ENCODE data around the gene LRRC56. TPM values are rescaled to one million over a fixed set of nuclear protein-coding genes. Genes with fewer than 3 reads are reported as not detected.

Gene LRRC56
- polyA plus RNA-seq, 1 donor (not counting 4 experiments of a cell fraction or from before 2014, with no cell fraction given), result 0.28 TPM

GRCh38 chr11:586376-587316, 49.3 kb downstream of the LRRC56 start:
- Histone ChIP-seq H3K79me2 (ENCODE audit: control insufficient read depth, insufficient read depth, low read length) (peaks cover 66% of the 10 kb centered on the region), H3K4me1 (ENCODE audit: control insufficient read depth, extremely low read depth, insufficient read depth, low read length) (no peaks in the 10 kb centered on the region), H3K27me3 (ENCODE audit: control insufficient read depth, extremely low read depth, insufficient read depth, low read length) (no peaks in the 10 kb centered on the region), H3K4me3 (ENCODE audit: control insufficient read depth in 2 of 3, extremely low read depth in 1 of 3, insufficient read depth in 2 of 3, low read depth in 1 of 3, low read length in 3 of 3) (no peak overlapping the region), H3K36me3 (ENCODE audit: control insufficient read depth in 2 of 2, extremely low read depth in 1 of 2, insufficient read depth in 2 of 2, low read length in 2 of 2) (peaks cover 33 to 46% of the 10 kb centered on the region in 2 experiments), H3K9me3 (ENCODE audit: control insufficient read depth, low read depth, low read length) (no peaks in the 10 kb centered on the region), H4K20me1 (ENCODE audit: control insufficient read depth, extremely low read depth, insufficient read depth, low read length) (peaks cover 9% of the 10 kb centered on the region), H3K27ac (ENCODE audit: control insufficient read depth, insufficient read depth, low read length) (no peak overlapping the region), H3K9ac (ENCODE audit: control insufficient read depth, extremely low read depth, insufficient read depth, low read length) (no peak overlapping the region), H3K9me1 (ENCODE audit: control insufficient read depth, extremely low read depth, insufficient read depth, low read length) (no peaks in the 10 kb centered on the region), H3K4me2 (ENCODE audit: control insufficient read depth, extremely low read depth, insufficient read depth, low read depth, low read length) (no peak overlapping the region), H2AFZ (ENCODE audit: control insufficient read depth, low read length) (no peak overlapping the region)
- DNase-seq (ENCODE audit: low read depth, low spot score), result no peak
- dilution Hi-C loops (cut with MboI; ENCODE audit: extremely low pct_ligation_motif_present, low sequenced_read_pairs), result no loop called here
- no peak for TF ChIP-seq EZH2 (IDR thresholded peaks at IDR 0.05; ENCODE audit: low read length)
- TF ChIP-seq CTCF (optimal IDR thresholded peaks at IDR 0.05 in 1 of 3, IDR thresholded peaks at IDR 0.05 in 1 of 3, conservative IDR thresholded peaks at IDR 0.05 in 1 of 3; ENCODE audit: extremely low read depth in 1 of 3, insufficient read depth in 2 of 3, low read length in 3 of 3), result no peak
- no peak for FAIRE-seq

GRCh38 chr11:587546-587945, 50.2 kb downstream of the LRRC56 start:
- no peak overlapping the region for H3K4me3 ChIP-seq (ENCODE audit: control insufficient read depth in 2 of 3, extremely low read depth in 1 of 3, insufficient read depth in 2 of 3, low read depth in 1 of 3, low read length in 3 of 3)
- no peak overlapping the region for H2AFZ ChIP-seq (ENCODE audit: control insufficient read depth, low read length)
- no peak overlapping the region for H3K27ac ChIP-seq (ENCODE audit: control insufficient read depth, insufficient read depth, low read length)
- H4K20me1 ChIP-seq (ENCODE audit: control insufficient read depth, extremely low read depth, insufficient read depth, low read length), result peaks cover 5% of the 10 kb centered on the region
- DNase-seq (ENCODE audit: low read depth, low spot score) (no peak), FAIRE-seq (no peak)
- no peaks in the 10 kb centered on the region for H3K4me1 ChIP-seq (ENCODE audit: control insufficient read depth, extremely low read depth, insufficient read depth, low read length)
- H3K27me3 ChIP-seq (ENCODE audit: control insufficient read depth, extremely low read depth, insufficient read depth, low read length), result no peaks in the 10 kb centered on the region
- H3K9me3 ChIP-seq (ENCODE audit: control insufficient read depth, low read depth, low read length), result no peaks in the 10 kb centered on the region
- no peak for TF ChIP-seq CTCF (optimal IDR thresholded peaks at IDR 0.05 in 1 of 3, IDR thresholded peaks at IDR 0.05 in 1 of 3, conservative IDR thresholded peaks at IDR 0.05 in 1 of 3; ENCODE audit: extremely low read depth in 1 of 3, insufficient read depth in 2 of 3, low read length in 3 of 3)
- no peak for TF ChIP-seq EZH2 (IDR thresholded peaks at IDR 0.05; ENCODE audit: low read length)
- no peak overlapping the region for H3K4me2 ChIP-seq (ENCODE audit: control insufficient read depth, extremely low read depth, insufficient read depth, low read depth, low read length)
- no peak overlapping the region for H3K9ac ChIP-seq (ENCODE audit: control insufficient read depth, extremely low read depth, insufficient read depth, low read length)
- peaks cover 35 to 47% of the 10 kb centered on the region in 2 experiments for H3K36me3 ChIP-seq (ENCODE audit: control insufficient read depth in 2 of 2, extremely low read depth in 1 of 2, insufficient read depth in 2 of 2, low read length in 2 of 2)
- dilution Hi-C loops (cut with MboI; ENCODE audit: extremely low pct_ligation_motif_present, low sequenced_read_pairs), result no loop called here
- H3K9me1 ChIP-seq (ENCODE audit: control insufficient read depth, extremely low read depth, insufficient read depth, low read length), result no peaks in the 10 kb centered on the region
- H3K79me2 ChIP-seq (ENCODE audit: control insufficient read depth, insufficient read depth, low read length), result peaks cover 62% of the 10 kb centered on the region
